VCaP (cell line): ENCODE results near the gene CORO2A.
A peak's percentile ranks its signal among the peaks of the same experiment; 100 is the strongest.

Experiments
- H3K27ac ChIP-seq: fragments of 450-650 bp; 2 replicates; pipeline ENCODE4 v1.5.1; 2017
- TF ChIP-seq, protein P1 (sequence below): fragments of 450-650 bp; conservative IDR thresholded peaks from 2 replicates; pipeline ENCODE4 v1.5.1; 2017; ENCODE audit warnings: mild to moderate bottlenecking, moderate library complexity

CORO2A gene

DNA sequence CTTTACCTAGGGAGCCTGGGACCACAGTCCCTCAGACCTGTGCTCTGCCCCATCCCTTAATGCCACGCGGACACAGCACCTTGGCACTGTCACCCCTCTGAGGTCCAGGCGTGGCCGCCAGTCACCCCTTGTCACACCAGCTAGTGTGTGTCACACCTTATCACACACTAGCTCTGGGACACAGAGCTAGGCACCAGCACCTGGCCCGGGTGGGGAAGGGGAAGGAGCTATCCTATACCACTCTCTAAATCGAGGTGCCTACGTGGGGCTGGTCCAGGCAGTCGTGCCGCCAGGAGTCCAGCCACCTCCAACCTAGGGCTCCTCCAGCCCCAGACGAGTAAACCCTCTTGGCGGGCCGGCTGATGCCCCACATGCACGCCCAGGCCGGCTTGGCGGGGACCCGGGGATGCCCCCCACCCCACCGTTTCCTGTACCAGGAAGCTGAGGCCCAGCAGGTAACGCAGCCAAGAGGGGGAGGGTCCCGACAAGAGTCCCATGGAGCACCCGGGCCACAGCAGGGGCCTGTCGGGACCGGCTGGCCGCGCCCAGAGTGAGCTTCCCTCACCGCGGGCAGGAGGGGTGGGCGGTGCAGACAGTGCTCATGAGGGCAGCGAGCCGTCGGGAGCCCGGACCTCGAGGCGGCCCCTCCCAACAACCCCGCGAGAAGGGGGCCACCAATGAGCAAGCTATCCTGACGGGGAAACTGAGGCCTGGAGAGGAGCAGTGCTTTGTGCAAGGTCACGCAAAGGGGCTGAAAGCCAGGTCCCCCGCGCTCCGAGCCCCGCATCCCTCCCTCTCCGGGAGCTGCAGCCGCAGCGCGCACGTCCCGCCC is 550 bp downstream of the CORO2A start:
- peak overlapping the region; percentile 87 for H3K27ac ChIP-seq
- TF ChIP-seq, protein P1, sequence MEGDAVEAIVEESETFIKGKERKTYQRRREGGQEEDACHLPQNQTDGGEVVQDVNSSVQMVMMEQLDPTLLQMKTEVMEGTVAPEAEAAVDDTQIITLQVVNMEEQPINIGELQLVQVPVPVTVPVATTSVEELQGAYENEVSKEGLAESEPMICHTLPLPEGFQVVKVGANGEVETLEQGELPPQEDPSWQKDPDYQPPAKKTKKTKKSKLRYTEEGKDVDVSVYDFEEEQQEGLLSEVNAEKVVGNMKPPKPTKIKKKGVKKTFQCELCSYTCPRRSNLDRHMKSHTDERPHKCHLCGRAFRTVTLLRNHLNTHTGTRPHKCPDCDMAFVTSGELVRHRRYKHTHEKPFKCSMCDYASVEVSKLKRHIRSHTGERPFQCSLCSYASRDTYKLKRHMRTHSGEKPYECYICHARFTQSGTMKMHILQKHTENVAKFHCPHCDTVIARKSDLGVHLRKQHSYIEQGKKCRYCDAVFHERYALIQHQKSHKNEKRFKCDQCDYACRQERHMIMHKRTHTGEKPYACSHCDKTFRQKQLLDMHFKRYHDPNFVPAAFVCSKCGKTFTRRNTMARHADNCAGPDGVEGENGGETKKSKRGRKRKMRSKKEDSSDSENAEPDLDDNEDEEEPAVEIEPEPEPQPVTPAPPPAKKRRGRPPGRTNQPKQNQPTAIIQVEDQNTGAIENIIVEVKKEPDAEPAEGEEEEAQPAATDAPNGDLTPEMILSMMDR, result no peak

DNA sequence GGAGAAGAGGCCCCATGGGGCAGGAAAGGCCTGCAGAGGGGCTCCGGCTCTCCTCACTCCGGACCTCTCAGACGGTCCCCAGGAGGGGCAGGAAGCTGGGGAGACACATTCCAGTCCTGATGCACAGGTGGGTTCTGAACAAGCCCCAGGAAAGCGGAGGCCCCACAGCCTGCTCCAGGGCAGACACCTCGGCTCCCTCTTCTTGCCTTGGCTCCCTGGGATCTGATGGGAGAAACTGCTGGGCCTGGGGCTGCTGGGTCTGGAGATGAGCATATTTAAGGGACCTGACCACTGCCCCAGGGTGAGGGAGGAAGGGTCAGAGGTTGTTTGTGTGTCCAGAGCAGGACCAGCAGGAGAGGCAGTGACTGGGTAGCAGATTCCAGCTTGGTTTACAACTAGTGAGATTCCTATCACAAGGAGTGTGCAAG is 1.2 kb downstream of the CORO2A start:
- TF ChIP-seq, protein P1, result no peak
- H3K27ac ChIP-seq, result peak overlapping the region; percentile 87

DNA sequence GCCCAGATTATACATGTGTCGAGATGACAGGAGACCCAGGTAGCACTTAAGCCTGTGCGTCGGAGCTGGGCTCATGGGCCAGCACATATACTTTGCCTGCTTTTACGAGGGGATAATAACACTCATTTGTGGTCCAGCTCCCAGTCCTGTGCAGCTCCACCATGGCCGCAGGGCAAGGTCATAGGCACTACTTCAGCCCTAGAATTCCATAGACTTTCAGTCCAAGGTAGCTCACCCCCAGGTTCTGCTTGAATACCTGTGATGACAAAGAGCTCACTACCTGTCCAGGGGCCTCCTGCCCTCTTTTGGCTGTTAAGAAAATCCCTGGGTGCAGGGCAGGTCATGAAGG is 1.7 kb downstream of the CORO2A start:
- H3K27ac ChIP-seq, result peak overlapping the region; percentile 87
- TF ChIP-seq, protein P1, result no peak

DNA sequence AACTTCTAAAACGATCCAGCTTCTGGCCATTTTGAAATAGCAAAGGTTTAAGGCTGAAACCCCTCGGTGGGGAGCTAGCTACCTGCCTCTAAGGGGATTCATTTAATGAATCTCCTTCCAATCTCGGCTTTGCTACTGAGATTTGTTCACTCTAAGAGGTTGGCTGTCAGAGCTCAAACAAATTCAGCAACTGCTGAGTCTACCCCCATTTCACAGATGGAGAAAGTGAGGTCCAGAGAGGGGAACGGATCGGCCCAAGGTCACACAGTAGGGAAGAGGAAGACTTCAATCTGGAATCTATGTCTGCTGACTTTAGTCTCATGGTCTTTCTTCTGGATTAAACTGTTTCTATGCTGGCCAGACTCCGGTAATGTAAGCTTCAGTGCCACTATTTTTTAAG is 3.0 kb downstream of the CORO2A start:
- no peak overlapping the region for H3K27ac ChIP-seq
- TF ChIP-seq, protein P1, result no peak

DNA sequence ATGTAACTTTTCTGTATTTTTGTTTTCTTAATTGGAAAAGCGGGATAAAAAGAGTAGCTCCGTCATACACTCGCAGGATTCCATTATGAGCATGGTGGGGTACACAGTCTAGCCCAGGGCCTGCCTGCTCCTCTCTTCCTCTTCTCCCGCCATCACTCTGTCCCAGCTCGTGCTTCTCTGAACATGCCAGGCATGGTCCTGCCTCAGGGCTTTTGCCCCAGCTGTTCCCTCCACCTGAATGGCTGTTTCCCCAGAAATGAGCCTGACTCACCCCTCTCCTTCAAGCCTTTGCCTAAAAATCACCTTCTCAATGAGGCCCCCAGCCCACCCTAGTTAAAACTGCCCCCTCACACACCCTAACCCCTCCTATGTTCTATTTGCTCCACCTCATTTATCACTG is 4.5 kb downstream of the CORO2A start:
- no peak overlapping the region for H3K27ac ChIP-seq
- TF ChIP-seq, protein P1, result no peak

DNA sequence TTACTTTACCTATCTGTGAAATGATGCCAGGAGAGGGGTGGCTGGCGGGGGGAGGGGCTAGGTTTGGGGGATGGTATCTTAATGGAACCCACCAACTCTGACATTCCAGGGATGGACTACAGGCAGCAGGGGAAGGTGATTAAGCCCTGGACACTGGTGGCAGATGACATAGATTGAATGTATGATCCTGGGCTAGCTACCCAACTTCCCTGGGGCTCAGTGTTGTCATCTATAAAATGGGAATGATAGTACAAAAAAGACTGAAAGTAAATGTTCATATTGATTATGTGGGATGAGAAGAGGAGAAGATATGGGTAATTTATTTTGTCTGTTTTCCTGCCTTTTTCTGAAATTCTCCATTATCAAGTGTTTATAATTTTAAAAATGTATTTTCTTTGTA is 6.2 kb downstream of the CORO2A start:
- TF ChIP-seq, protein P1, result no peak
- H3K27ac ChIP-seq, result no peak overlapping the region

DNA sequence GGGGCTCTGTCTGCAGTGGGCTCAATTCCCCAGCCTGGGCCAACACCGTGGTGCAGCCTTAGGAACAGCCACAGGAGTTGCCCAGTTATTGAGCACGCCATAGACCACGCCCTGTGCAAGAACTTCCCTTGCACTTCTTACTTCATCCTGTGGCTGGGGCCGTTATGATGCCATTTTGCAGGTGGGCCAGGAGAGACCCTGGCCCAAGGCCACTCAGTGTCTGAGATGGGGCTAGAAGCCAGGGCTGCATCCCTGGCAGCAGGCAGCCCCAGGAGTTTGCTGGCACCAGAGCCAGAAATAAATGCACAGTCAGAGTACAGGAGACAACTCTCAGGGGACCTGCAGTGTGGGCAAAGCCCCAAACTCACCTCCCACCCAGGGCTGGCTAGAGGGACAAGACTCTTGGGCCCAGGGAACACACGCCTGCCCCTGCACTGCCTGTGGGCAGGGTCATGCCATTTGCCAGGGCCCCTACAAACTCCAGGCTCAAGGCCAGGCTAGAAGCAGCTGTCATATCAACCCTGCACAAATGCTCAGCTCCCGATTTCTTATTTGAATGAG is 6.7 kb downstream of the CORO2A start:
- TF ChIP-seq, protein P1, result no peak
- H3K27ac ChIP-seq, result no peak overlapping the region
